Right lobe of liver (tissue), 6 donors: Measurements from ENCODE around the gene MAP7D1. TPM values are rescaled to one million over a fixed set of nuclear protein-coding genes. Genes with fewer than 3 reads are reported as not detected.

Experiments used
- ATAC-seq, 4 donors: fragments of 200-7000 bp; cut with Tn5 transposase; one replicate each; pipeline ENCODE4 v1.9.1; 2020; ENCODE audit warnings: mild to moderate bottlenecking in 4 of 4, moderate library complexity in 4 of 4
- DNase-seq, 3 donors: peaks; one replicate each; pipeline ENCODE4 v3.0.0-alpha.2; 2020
- H3K27ac ChIP-seq, 3 donors: fragments of 200-600 bp; one replicate each; pipeline ENCODE4 v1.8.0; 2022
- H3K27me3 ChIP-seq, 2 donors: fragments of 200-600 bp; one replicate each; pipeline ENCODE4 v1.8.0; 2022
- H3K36me3 ChIP-seq, 4 donors: fragments of 200-600 bp; sonication (generic) in 1 of 4; one replicate each; pipeline versions ENCODE4 v1.5.1 to v1.8.0; 2017 to 2022; ENCODE audit warnings: control low read depth in 1 of 4
- H3K4me1 ChIP-seq, 4 donors: fragments of 200-600 bp; sonication (generic) in 1 of 4; one replicate each; pipeline versions ENCODE4 v1.5.1 to v1.8.0; 2017 to 2022; ENCODE audit warnings: control low read depth in 1 of 4
- H3K4me3 ChIP-seq, 3 donors: fragments of 200-600 bp; one replicate each; pipeline ENCODE4 v1.8.0; 2022
- H3K9me3 ChIP-seq, 4 donors: fragments of 200-600 bp; sonication (generic) in 1 of 4; one replicate each; pipeline versions ENCODE4 v1.5.1 to v1.8.0; 2017 to 2022; ENCODE audit warnings: control low read depth in 1 of 4
- CTCF ChIP-seq, 4 donors: fragments of 200-600 bp in 3 of 4; fragments of 450-650 bp in 1 of 4; IDR thresholded peaks; one replicate each; pipeline versions ENCODE4 v1.5.1 to v1.8.0; 2016 to 2022; ENCODE audit warnings: antibody characterized with exemption in 4 of 4, mild to moderate bottlenecking in 2 of 4
- POLR2A ChIP-seq: fragments of 450-650 bp; IDR thresholded peaks from one replicate; pipeline ENCODE4 v1.6.1; 2017; ENCODE audit warnings: antibody characterized with exemption, mild to moderate bottlenecking
- WGBS: methylation state at CpG from one replicate; pipeline ENCODE4 v1.1.6; 2018; ENCODE audit warnings: low coverage, low lambda C conversion rate; ENCODE audit not compliant: insufficient coverage; ENCODE audit errors: missing lambda C conversion rate; 5-methylcytosine and 5-hydroxymethylcytosine counted together
- intact Hi-C, 2 donors: fragments of 100-400 bp; cut with DNase I; formaldehyde crosslinking; loops; one replicate each; pipeline versions ENCODE4 v1.11.2 to v1.14.1; 2022
- total RNA-seq, 6 experiments: library from RNA; depleted of rRNA in 2 of 6; stranded (reverse); fragments of >200 nt in 2 of 6; fragmentation: NEBNext Ultra II Directional in 3 of 6; extraction: Animal tissue kit (Norgen Biotek cat#: 25700) in 3 of 6; gene quantifications; one replicate each; pipeline versions ENCODE4 v1.1.0 to v1.2.4, GENCODE V29; 2016 to 2023
- donor health status: DM: no; HTN: yes; CAD: no.
- donor health status: DM: no; HTN: no; CAD: no.
- donor health status: DM: no; HTN: no; CAD: no.
- donor health status: DM: no; HTN: yes; CAD: no.
- donor health status: DM: no; HTN: yes; CAD: no.

MAP7D1 gene
- total RNA-seq, 6 experiments from 2014 or later, result 10.2 to 28.2 (median 15.8) TPM

- no peak for TF ChIP-seq CTCF (IDR thresholded peaks at IDR 0.05)
- TF ChIP-seq POLR2A, result no peak
- no peaks in the 10 kb centered on the region for H3K36me3 ChIP-seq
- DNase-seq (no peak), ATAC-seq (no peak)
- no peak overlapping the region for H3K27ac ChIP-seq
- H3K9me3 ChIP-seq, result no peaks in the 10 kb centered on the region
- no peaks in the 10 kb centered on the region for H3K27me3 ChIP-seq
- 92% methylated on average over 4 of the region's 6 CpGs for WGBS
- peaks cover 0 to 30% (median 8%) of the 10 kb centered on the region in 4 donors for H3K4me1 ChIP-seq
- H3K4me3 ChIP-seq, result no peak overlapping the region
- intact Hi-C loops, result loop anchor here (5.0 kb wide), 1 partner anchor 33 kb away; no protein-coding TSS in a partner anchor
Measured at GRCh38 chr1:36154335-36154734, 1.6 kb upstream of the MAP7D1 start.

- WGBS, result 56% methylated on average over 5 of the region's 6 CpGs
- intact Hi-C loops, result loop anchor here (5.0 kb wide), 1 partner anchor 32 kb away; no protein-coding TSS in a partner anchor
- H3K27me3 ChIP-seq, result no peaks in the 10 kb centered on the region
- no peak for DNase-seq
- peak overlapping the region; percentile 86 to 99 (median 94) for H3K4me3 ChIP-seq
- TF ChIP-seq POLR2A (no peak), CTCF (IDR thresholded peaks at IDR 0.05) (no peak)
- no peak for ATAC-seq
- no peaks in the 10 kb centered on the region for H3K36me3 ChIP-seq
- H3K4me1 ChIP-seq, result peaks cover 0 to 28% (median 8%) of the 10 kb centered on the region in 4 donors
- H3K9me3 ChIP-seq, result no peaks in the 10 kb centered on the region
- peak overlapping the region; percentile 95 to 99 (median 99) for H3K27ac ChIP-seq
Measured at GRCh38 chr1:36154765-36155407, 1.1 kb upstream of the MAP7D1 start.

- H3K9me3 ChIP-seq, result no peaks in the 10 kb centered on the region
Measured at GRCh38 chr1:36156329-36157114, 562 bp downstream of the MAP7D1 start.

More at GRCh38 chr1:36156329-36157114, 562 bp downstream of the MAP7D1 start:
- H3K4me3 ChIP-seq, result peak overlapping the region; percentile 86 to 99 (median 94)
- TF ChIP-seq CTCF (IDR thresholded peaks at IDR 0.05) (no peak), POLR2A (no peak)
- WGBS, result 0% methylated on average over 5 of the region's 69 CpGs
- H3K27me3 ChIP-seq, result no peaks in the 10 kb centered on the region
- intact Hi-C loops, result no loop called here
- ATAC-seq (peak; percentile 35 to 43 (median 40)), DNase-seq (peak; percentile 71 to 78 (median 76))
- peak overlapping the region; percentile 95 to 99 (median 99) for H3K27ac ChIP-seq
- peaks cover 0 to 19% (median 2%) of the 10 kb centered on the region in 4 donors for H3K4me1 ChIP-seq
- no peaks in the 10 kb centered on the region for H3K36me3 ChIP-seq
